Daoy (cell line): ENCODE measurements around the gene CENPN. TPM values are rescaled to one million over a fixed set of nuclear protein-coding genes. Genes with fewer than 3 reads are reported as not detected.

Experiments used
- DNase-seq: peaks from one replicate; pipeline ENCODE4 v3.0.0-alpha.2; 2015; ENCODE audit warnings: low read depth
- total RNA-seq: library from RNA; depleted of rRNA; stranded (reverse); fragments of >200 nt; shearing (Covaris generic); gene quantifications from 2 replicates; pipeline ENCODE4 v1.2.3, GENCODE V29; 2014

CENPN gene
- total RNA-seq, 1 experiment from 2014 or later: 103 TPM

GRCh38 chr16:80991792-80992430 lies 15.1 kb upstream of the CENPN start:
- DNase-seq: no peak

GRCh38 chr16:80992676-80993293 lies 14.2 kb upstream of the CENPN start:
- DNase-seq: no peak

GRCh38 chr16:80993307-80993706 lies 13.7 kb upstream of the CENPN start:
- DNase-seq: peak; percentile 77

- no peak for DNase-seq
Observed at GRCh38 chr16:80993834-80994233, 13.2 kb upstream of the CENPN start.

- no peak for DNase-seq
Observed at GRCh38 chr16:80994451-80994850, 12.6 kb upstream of the CENPN start.

- DNase-seq: no peak
Observed at GRCh38 chr16:80996688-80997138, 10.3 kb upstream of the CENPN start.

- no peak for DNase-seq
Observed at GRCh38 chr16:80997139-80997798, 9.7 kb upstream of the CENPN start.

- no peak for DNase-seq
Observed at GRCh38 chr16:80997964-80998620, 8.9 kb upstream of the CENPN start.

- no peak for DNase-seq
Observed at GRCh38 chr16:81000873-81001272, 6.1 kb upstream of the CENPN start.

- no peak for DNase-seq
Observed at GRCh38 chr16:81001330-81001729, 5.7 kb upstream of the CENPN start.

- no peak for DNase-seq
Observed at GRCh38 chr16:81003064-81003463, 4.0 kb upstream of the CENPN start.

- no peak for DNase-seq
Observed at GRCh38 chr16:81003610-81004460, 3.2 kb upstream of the CENPN start.

GRCh38 chr16:81004646-81005353 lies 2.2 kb upstream of the CENPN start:
- peak; percentile 27 for DNase-seq

- DNase-seq: no peak
Observed at GRCh38 chr16:81005610-81006161, 1.3 kb upstream of the CENPN start.

- peak; percentile 63 for DNase-seq
Observed at GRCh38 chr16:81006211-81006812, 702 bp upstream of the CENPN start.

- DNase-seq: no peak
Observed at GRCh38 chr16:81008505-81008789, 1.4 kb downstream of the CENPN start.

GRCh38 chr16:81012974-81013373 lies 6.0 kb downstream of the CENPN start:
- DNase-seq: no peak

GRCh38 chr16:81014672-81015071 lies 7.7 kb downstream of the CENPN start:
- no peak for DNase-seq

- no peak for DNase-seq
Observed at GRCh38 chr16:81018496-81018895, 11.5 kb downstream of the CENPN start.

GRCh38 chr16:81026429-81026828 lies 19.4 kb downstream of the CENPN start:
- no peak for DNase-seq
